Fibroblast of lung (primary cell): ENCODE results near the gene DPM3.

Experiments used
- EZH2 ChIP-seq: IDR thresholded peaks from 2 replicates; pipeline ENCODE4 v1.5.1; 2012; ENCODE audit warnings: low read length, control low read depth, mild to moderate bottlenecking; ENCODE audit errors: missing control alignments
- TF ChIP-seq, protein P1 (sequence below), 2 donors: IDR thresholded peaks in 1 of 2; conservative IDR thresholded peaks in 1 of 2; 1 replicate in 1 of 2; 2 replicates in 1 of 2; pipeline ENCODE4 v1.5.1; 2011 to 2012; ENCODE audit warnings: low read length in 2 of 2, control low read depth in 1 of 2, inconsistent platforms in 1 of 2, low read depth in 1 of 2, mild to moderate bottlenecking in 1 of 2

DNA sequence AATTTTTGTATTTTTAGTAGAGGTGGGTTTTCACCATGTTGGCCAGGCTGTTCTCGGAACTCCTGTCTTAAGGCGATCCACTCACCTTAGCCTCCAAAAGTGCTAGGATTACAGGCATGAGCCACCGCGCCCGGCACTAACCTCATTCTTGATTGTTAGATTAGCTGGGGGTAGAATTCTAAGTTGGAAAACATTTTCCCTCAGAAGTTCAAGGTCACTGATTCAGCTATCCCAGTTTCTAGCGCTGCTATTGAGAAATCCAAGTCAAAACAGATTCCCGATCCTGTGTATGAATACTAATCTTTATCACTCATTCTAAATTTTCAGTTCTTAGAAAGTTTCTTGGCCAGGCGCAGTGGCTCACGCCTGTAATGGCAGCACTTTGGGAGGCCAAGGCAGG lies 37.0 kb downstream of the DPM3 start:
- TF ChIP-seq EZH2 = no peak
- TF ChIP-seq, protein P1, sequence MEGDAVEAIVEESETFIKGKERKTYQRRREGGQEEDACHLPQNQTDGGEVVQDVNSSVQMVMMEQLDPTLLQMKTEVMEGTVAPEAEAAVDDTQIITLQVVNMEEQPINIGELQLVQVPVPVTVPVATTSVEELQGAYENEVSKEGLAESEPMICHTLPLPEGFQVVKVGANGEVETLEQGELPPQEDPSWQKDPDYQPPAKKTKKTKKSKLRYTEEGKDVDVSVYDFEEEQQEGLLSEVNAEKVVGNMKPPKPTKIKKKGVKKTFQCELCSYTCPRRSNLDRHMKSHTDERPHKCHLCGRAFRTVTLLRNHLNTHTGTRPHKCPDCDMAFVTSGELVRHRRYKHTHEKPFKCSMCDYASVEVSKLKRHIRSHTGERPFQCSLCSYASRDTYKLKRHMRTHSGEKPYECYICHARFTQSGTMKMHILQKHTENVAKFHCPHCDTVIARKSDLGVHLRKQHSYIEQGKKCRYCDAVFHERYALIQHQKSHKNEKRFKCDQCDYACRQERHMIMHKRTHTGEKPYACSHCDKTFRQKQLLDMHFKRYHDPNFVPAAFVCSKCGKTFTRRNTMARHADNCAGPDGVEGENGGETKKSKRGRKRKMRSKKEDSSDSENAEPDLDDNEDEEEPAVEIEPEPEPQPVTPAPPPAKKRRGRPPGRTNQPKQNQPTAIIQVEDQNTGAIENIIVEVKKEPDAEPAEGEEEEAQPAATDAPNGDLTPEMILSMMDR (conservative IDR thresholded peaks at IDR 0.05 in 1 of 2, IDR thresholded peaks at IDR 0.05 in 1 of 2; ENCODE audit: low read depth in 1 of 2, low read length in 2 of 2) = no peak
